Stimulated activated CD4-positive, alpha-beta T cell treated with anti-CD3 and anti-CD28 coated beads, Interleukin-1b, Interleukin-23, amount 100 ng/mL, for 1 hour (primary cell): ENCODE measurements around the gene DCDC2C.

Experiments used
- DNase-seq, 2 donors: peaks; one replicate each; pipeline ENCODE4 v3.0.0-alpha.2; 2020; ENCODE audit warnings: low read depth in 2 of 2

Gene DCDC2C

DNA sequence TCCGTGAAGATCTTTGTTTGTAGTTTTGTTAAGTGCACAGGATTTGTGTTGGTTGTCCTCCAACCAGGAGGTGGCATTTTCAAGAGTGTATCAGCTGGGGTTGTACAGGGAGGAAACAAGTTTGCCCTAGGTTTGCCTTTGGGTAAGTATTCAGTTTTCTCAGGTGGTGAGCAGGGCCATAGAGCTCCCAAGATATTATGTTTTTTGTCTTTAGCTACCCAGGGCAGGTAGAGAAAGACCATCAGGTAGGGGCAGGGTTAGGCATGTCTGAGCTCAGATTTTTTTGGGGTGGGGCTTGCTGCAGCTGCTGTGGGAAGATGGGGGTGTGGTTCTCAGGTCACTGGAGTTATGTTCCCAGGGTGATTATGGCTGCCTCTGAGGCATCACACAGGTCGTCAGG lies 191.6 kb downstream of the DCDC2C start:
- no peak for DNase-seq
